Prostate gland (tissue), 2 donors: ENCODE data around the gene KIF17. TPM values are rescaled to one million over a fixed set of nuclear protein-coding genes. Genes with fewer than 3 reads are reported as not detected.

ENCODE experiments used
- DNase-seq: peaks from one replicate; pipeline ENCODE4 v3.0.0-alpha.2; 2019; ENCODE audit warnings: low spot score
- H3K27ac ChIP-seq, 2 donors: fragments of 200-600 bp; sonication (generic); 2 replicates each; pipeline ENCODE4 v1.5.1; 2017 to 2019
- H3K27me3 ChIP-seq: fragments of 200-600 bp; sonication (generic); replicated peaks from 2 replicates; pipeline ENCODE4 v1.5.1; 2019; ENCODE audit not compliant: insufficient read depth
- H3K36me3 ChIP-seq, 2 donors: fragments of 200-600 bp; sonication (generic); 1 replicate in 1 of 2; 2 replicates in 1 of 2; pipeline versions ENCODE4 v1.5.1 to v1.8.1; 2017 to 2019
- H3K4me1 ChIP-seq: fragments of 200-600 bp; sonication (generic); replicated peaks from 2 replicates; pipeline ENCODE4 v1.5.1; 2019
- H3K4me3 ChIP-seq, 2 donors: fragments of 200-600 bp; sonication (generic); 2 replicates each; pipeline ENCODE4 v1.5.1; 2017 to 2019
- H3K9me3 ChIP-seq: fragments of 200-600 bp; sonication (generic); 2 replicates; pipeline ENCODE4 v1.5.1; 2017
- CTCF ChIP-seq, 4 experiments: fragments of 200-600 bp in 2 of 4; fragments of 450-650 bp in 2 of 4; sonication (generic) in 2 of 4; IDR thresholded peaks; 1 replicate in 3 of 4; 2 replicates in 1 of 4; pipeline ENCODE4 v1.5.1; 2016 to 2019; ENCODE audit warnings: antibody characterized with exemption in 4 of 4, mild to moderate bottlenecking in 2 of 4, moderate library complexity in 2 of 4
- POLR2A ChIP-seq: fragments of 450-650 bp; IDR thresholded peaks from one replicate; pipeline ENCODE4 v1.6.1; 2016; ENCODE audit warnings: antibody characterized with exemption, mild to moderate bottlenecking
- POLR2AphosphoS5 ChIP-seq: sonication (generic); formaldehyde crosslinking; IDR thresholded peaks from one replicate; pipeline ENCODE4 v1.6.1; 2017; ENCODE audit warnings: antibody characterized with exemption
- WGBS: methylation state at CpG from one replicate; pipeline ENCODE4 v1.1.5; 2018; 5-methylcytosine and 5-hydroxymethylcytosine counted together
- intact Hi-C: fragments of 100-400 bp; cut with DNase I; formaldehyde crosslinking; loops from one replicate; pipeline ENCODE4 v1.14.2; 2022
- total RNA-seq, 2 donors: library from RNA; depleted of rRNA; stranded (reverse); fragments of >200 nt; gene quantifications; one replicate each; pipeline ENCODE4 v1.1.0, GENCODE V29; 2016

KIF17 gene
- total RNA-seq, 2 donors from 2014 or later = 1.6 to 12.6 TPM

- 66% methylated on average over 13 of the region's 13 CpGs for WGBS
- Histone ChIP-seq H3K27ac (no peak overlapping the region), H3K9me3 (no peaks in the 10 kb centered on the region), H3K4me3 (no peak overlapping the region), H3K4me1 (no peaks in the 10 kb centered on the region), H3K27me3 (no peaks in the 10 kb centered on the region), H3K36me3 (no peaks in the 10 kb centered on the region)
- TF ChIP-seq CTCF (IDR thresholded peaks at IDR 0.05) = no peak
- TF ChIP-seq POLR2AphosphoS5 = no peak
- TF ChIP-seq POLR2A = no peak
- intact Hi-C loops = no loop called here
- DNase-seq = no peak
Measured at GRCh38 chr1:20727746-20728316, 10.0 kb upstream of the KIF17 start.

GRCh38 chr1:20726932-20727745 lies 9.3 kb upstream of the KIF17 start:
- no peaks in the 10 kb centered on the region for H3K36me3 ChIP-seq
- no peaks in the 10 kb centered on the region for H3K27me3 ChIP-seq
- no peaks in the 10 kb centered on the region for H3K4me1 ChIP-seq
- H3K9me3 ChIP-seq = no peaks in the 10 kb centered on the region
- intact Hi-C loops = no loop called here
- no peak for TF ChIP-seq POLR2AphosphoS5
- H3K4me3 ChIP-seq = no peak overlapping the region
- 88% methylated on average over 14 of the region's 17 CpGs for WGBS
- no peak for DNase-seq
- H3K27ac ChIP-seq = no peak overlapping the region

DNA sequence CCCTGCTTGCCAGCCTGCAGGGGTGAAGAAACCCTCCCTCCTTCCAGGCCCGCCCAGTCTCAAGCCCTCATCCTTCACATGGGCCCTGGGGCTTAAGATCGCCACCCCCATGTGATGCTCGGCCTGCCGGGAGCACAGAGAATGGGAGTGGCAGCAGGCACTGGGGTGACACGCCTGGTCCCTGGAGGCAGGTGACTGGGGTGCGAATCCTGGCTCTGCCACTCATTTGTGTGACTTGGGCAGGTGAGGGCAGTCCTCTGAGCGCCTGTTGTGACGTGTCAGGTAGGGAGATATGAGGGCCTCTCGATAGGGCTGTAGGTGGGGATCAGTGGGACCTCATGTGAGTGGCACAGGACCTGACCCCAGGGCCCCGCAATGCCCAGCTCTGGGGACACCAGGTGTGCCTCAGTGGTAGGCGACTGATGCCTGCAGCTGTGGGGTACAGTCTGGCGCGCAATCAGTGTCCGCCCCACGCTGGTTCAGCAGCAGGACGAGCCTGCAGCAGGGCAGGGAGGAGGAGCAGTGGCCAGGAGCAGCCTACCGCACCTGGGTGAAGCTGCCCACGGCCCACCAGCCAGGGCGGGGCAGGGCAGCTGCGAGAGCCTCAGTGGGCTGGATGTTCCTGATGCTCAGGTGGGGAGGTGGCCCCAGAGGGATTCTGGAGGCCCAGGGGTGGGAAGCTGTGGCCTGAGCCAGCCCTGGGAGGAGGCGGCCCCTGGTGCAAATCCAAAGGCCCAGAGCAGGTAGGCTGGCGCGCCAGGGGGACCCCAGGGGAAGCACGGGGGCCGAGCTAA lies 8.5 kb upstream of the KIF17 start:
- Histone ChIP-seq H3K4me3 (no peak overlapping the region), H3K36me3 (no peaks in the 10 kb centered on the region), H3K27me3 (no peaks in the 10 kb centered on the region), H3K27ac (no peak overlapping the region), H3K9me3 (no peaks in the 10 kb centered on the region), H3K4me1 (no peaks in the 10 kb centered on the region)
- intact Hi-C loops = no loop called here
- no peak for DNase-seq
- TF ChIP-seq POLR2A = no peak
- no peak for TF ChIP-seq CTCF (IDR thresholded peaks at IDR 0.05)
- no peak for TF ChIP-seq POLR2AphosphoS5
- 74% methylated on average over 24 of the region's 25 CpGs for WGBS

GRCh38 chr1:20725189-20726117 lies 7.6 kb upstream of the KIF17 start:
- WGBS = 67% methylated on average over 27 of the region's 29 CpGs
- no peak overlapping the region for H3K27ac ChIP-seq
- no peaks in the 10 kb centered on the region for H3K27me3 ChIP-seq
- no peaks in the 10 kb centered on the region for H3K9me3 ChIP-seq
- H3K4me3 ChIP-seq = no peak overlapping the region
- intact Hi-C loops = no loop called here
- no peak for DNase-seq
- H3K36me3 ChIP-seq = no peaks in the 10 kb centered on the region
- TF ChIP-seq POLR2AphosphoS5 = no peak
- no peak for TF ChIP-seq POLR2A
- TF ChIP-seq CTCF (IDR thresholded peaks at IDR 0.05) = no peak
- no peaks in the 10 kb centered on the region for H3K4me1 ChIP-seq
